Colonic mucosa (tissue), 4 donors: ENCODE measurements around the gene TMEM81. TPM values are rescaled to one million over a fixed set of nuclear protein-coding genes. Genes with fewer than 3 reads are reported as not detected.

Source experiments
- DNase-seq: peaks from one replicate; pipeline ENCODE4 v3.0.0-alpha.2; 2020
- H3K27ac ChIP-seq: fragments of 200-600 bp; one replicate; pipeline ENCODE4 v1.8.0; 2021
- H3K27me3 ChIP-seq: fragments of 200-600 bp; one replicate; pipeline ENCODE4 v1.8.0; 2021
- H3K36me3 ChIP-seq: fragments of 200-600 bp; one replicate; pipeline ENCODE4 v1.8.0; 2021
- H3K4me1 ChIP-seq: fragments of 200-600 bp; one replicate; pipeline ENCODE4 v1.8.0; 2021; ENCODE audit warnings: mild to moderate bottlenecking
- H3K4me3 ChIP-seq: fragments of 200-600 bp; one replicate; pipeline ENCODE4 v1.8.0; 2021
- H3K9ac ChIP-seq, 2 donors: one replicate each; pipeline ENCODE4 v1.7.0; 2013; ENCODE audit warnings: control low read depth in 2 of 2, low read depth in 2 of 2, low read length in 2 of 2
- H3K9me3 ChIP-seq: fragments of 200-600 bp; one replicate; pipeline ENCODE4 v1.8.0; 2021
- intact Hi-C: fragments of 100-400 bp; cut with DNase I; formaldehyde crosslinking; loops from one replicate; pipeline ENCODE4 v1.14.1; 2022
- total RNA-seq, 2 donors: library from RNA; stranded (reverse); fragmentation: NEBNext Ultra II Directional in 1 of 2; extraction: Animal tissue kit (Norgen Biotek cat#: 25700) in 1 of 2; gene quantifications; one replicate each; pipeline ENCODE4 v1.2.1, GENCODE V29; 2021
- TF ChIP-seq, protein P1 (sequence below): fragments of 200-600 bp; IDR thresholded peaks from one replicate; pipeline ENCODE4 v1.8.0; 2022; ENCODE audit warnings: antibody characterized with exemption, mild to moderate bottlenecking
- donor health status: healthy.
- donor health status: DM: no; HTN: no; CAD: no.
- donor health status: DM: no; HTN: no; CAD: no.

Gene TMEM81
- total RNA-seq, 2 donors from 2014 or later: 2.4 to 2.5 TPM

DNA sequence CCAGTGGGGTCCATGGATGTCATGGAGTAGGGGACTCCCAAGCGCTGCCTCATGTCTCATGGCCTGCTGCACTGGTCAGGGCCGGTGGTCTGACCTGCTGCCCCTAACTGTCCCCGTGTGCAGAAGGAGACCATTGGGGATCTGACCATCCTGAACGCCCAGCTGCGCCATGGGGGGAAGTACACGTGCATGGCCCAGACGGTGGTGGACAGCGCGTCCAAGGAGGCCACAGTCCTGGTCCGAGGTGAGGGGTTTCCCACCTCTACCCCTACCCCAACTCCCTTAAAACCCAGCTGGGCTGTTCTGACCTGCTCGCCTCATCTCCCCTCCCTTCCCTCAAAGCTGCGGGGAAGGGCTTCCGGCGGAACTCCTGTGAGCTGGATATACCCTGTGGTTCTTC is 18.6 kb downstream of the TMEM81 start:
- Histone ChIP-seq H3K4me1 (no peaks in the 10 kb centered on the region), H3K4me3 (no peak overlapping the region), H3K27me3 (no peaks in the 10 kb centered on the region), H3K36me3 (no peaks in the 10 kb centered on the region), H3K9ac (no peak overlapping the region), H3K27ac (no peak overlapping the region), H3K9me3 (no peaks in the 10 kb centered on the region)
- intact Hi-C loops: no loop called here
- DNase-seq: no peak
- TF ChIP-seq, protein P1, sequence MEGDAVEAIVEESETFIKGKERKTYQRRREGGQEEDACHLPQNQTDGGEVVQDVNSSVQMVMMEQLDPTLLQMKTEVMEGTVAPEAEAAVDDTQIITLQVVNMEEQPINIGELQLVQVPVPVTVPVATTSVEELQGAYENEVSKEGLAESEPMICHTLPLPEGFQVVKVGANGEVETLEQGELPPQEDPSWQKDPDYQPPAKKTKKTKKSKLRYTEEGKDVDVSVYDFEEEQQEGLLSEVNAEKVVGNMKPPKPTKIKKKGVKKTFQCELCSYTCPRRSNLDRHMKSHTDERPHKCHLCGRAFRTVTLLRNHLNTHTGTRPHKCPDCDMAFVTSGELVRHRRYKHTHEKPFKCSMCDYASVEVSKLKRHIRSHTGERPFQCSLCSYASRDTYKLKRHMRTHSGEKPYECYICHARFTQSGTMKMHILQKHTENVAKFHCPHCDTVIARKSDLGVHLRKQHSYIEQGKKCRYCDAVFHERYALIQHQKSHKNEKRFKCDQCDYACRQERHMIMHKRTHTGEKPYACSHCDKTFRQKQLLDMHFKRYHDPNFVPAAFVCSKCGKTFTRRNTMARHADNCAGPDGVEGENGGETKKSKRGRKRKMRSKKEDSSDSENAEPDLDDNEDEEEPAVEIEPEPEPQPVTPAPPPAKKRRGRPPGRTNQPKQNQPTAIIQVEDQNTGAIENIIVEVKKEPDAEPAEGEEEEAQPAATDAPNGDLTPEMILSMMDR: no peak

DNA sequence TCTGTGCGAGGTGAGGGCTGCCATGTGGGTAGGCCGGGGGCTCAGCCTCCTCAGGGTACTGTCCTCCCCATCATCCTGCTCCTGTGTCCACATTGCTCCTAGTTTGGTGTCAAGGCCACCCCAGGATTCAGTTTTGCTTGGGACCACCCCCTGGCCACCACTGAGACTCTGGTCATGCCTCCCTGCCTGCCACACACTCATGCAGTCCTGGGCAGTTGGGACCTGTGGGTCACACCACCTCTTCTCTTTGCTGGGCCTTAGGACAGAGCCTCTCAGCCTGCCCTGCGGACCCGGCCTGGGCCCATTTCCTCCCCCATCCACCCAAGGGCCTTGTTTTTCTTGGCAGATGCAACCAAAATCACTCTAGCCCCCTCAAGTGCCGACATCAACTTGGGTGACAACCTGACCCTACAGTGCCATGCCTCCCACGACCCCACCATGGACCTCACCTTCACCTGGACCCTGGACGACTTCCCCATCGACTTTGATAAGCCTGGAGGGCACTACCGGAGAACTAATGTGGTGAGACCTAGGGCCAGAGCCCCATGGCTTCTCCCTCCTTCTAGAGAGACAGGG is 19.4 kb downstream of the TMEM81 start:
- TF ChIP-seq, protein P1: no peak
- H3K9me3 ChIP-seq: no peaks in the 10 kb centered on the region
- no peaks in the 10 kb centered on the region for H3K4me1 ChIP-seq
- H3K27me3 ChIP-seq: no peaks in the 10 kb centered on the region
- H3K4me3 ChIP-seq: no peak overlapping the region
- H3K9ac ChIP-seq: no peak overlapping the region
- H3K27ac ChIP-seq: no peak overlapping the region
- no peaks in the 10 kb centered on the region for H3K36me3 ChIP-seq
- no peak for DNase-seq
- intact Hi-C loops: loop anchor here (5.0 kb wide), 1 partner anchor 78 kb away; no protein-coding TSS in a partner anchor

DNA sequence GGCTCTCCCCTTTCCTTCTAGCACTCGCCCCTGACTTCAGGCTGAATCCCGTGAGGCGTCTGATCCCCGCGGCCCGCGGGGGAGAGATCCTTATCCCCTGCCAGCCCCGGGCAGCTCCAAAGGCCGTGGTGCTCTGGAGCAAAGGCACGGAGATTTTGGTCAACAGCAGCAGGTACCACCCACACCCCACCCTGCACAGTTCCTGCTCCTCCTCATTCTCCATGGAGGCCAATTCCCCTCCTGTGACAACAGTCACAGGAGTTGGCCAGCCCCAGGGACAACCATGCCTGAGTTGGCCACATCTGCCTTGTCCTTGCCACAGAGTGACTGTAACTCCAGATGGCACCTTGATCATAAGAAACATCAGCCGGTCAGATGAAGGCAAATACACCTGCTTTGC is 20.0 kb downstream of the TMEM81 start:
- DNase-seq: no peak
- Histone ChIP-seq H3K9me3 (no peaks in the 10 kb centered on the region), H3K4me1 (no peaks in the 10 kb centered on the region), H3K27ac (no peak overlapping the region), H3K27me3 (no peaks in the 10 kb centered on the region), H3K4me3 (no peak overlapping the region), H3K36me3 (no peaks in the 10 kb centered on the region), H3K9ac (no peak overlapping the region)
- intact Hi-C loops: loop anchor here (5.0 kb wide), 1 partner anchor 77 kb away; no protein-coding TSS in a partner anchor
- TF ChIP-seq, protein P1: no peak

DNA sequence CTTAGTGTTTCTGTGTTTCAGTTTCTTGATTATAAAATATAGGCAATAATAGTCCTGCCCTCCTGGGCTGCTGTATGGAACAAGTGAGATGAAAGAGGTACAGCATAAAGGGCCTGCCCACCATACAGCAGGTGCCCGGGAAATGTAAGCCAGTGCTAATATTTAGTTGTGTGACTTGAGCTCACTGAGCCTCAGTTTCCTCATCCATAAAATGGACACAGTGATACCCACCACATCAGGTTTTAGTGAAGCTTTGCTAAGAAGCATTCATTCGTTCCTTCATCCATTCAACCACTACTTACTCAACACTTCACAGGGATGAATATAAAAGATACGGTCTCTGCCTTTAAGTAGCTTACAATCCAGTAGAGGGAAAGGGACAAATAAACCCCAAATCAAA is 21.4 kb downstream of the TMEM81 start:
- no peak overlapping the region for H3K27ac ChIP-seq
- no peak overlapping the region for H3K4me3 ChIP-seq
- H3K9ac ChIP-seq: no peak overlapping the region
- H3K27me3 ChIP-seq: no peaks in the 10 kb centered on the region
- intact Hi-C loops: loop anchor here (5.0 kb wide), 1 partner anchor 76 kb away; no protein-coding TSS in a partner anchor
- H3K9me3 ChIP-seq: no peaks in the 10 kb centered on the region
- no peak for DNase-seq
- no peaks in the 10 kb centered on the region for H3K36me3 ChIP-seq
- H3K4me1 ChIP-seq: no peaks in the 10 kb centered on the region
- TF ChIP-seq, protein P1: no peak

DNA sequence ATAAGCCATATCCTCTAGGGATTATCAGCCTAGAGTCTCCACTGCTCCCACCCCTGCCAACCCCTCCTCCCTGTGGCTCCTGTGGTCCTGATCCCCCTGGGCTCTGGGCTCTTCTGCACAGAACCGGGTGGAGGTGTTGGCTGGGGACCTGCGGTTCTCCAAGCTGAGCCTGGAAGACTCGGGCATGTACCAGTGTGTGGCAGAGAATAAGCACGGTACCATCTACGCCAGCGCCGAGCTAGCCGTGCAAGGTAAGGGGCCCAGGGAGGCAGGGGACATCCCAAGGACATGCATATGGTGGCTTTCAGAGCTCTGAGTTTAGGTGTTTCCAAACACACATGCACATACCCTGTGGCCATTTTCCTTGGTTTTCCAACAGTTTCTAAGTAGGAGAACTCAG is 21.9 kb downstream of the TMEM81 start:
- intact Hi-C loops: loop anchor here (5.0 kb wide), 1 partner anchor 75 kb away; no protein-coding TSS in a partner anchor
- H3K9ac ChIP-seq: no peak overlapping the region
- no peak for DNase-seq

More for the DNA sequence above, 21.9 kb downstream of the TMEM81 start:
- Histone ChIP-seq H3K9me3 (no peaks in the 10 kb centered on the region), H3K4me3 (no peak overlapping the region), H3K36me3 (no peaks in the 10 kb centered on the region), H3K27ac (no peak overlapping the region), H3K27me3 (no peaks in the 10 kb centered on the region), H3K4me1 (no peaks in the 10 kb centered on the region)
- TF ChIP-seq, protein P1: no peak
